Ectodermal cell (in vitro differentiated cells): ENCODE measurements around the gene KCTD5.
"Not testable (repeated sequence)": the region's sequence is repeated elsewhere in the genome, so short reads cannot be mapped to it uniquely, and the experiment has no call there.

ENCODE experiments used
- H3K27ac ChIP-seq: 2 replicates; pipeline ENCODE4 v1.7.0; 2013; ENCODE audit warnings: mild to moderate bottlenecking, low read depth, low read length; ENCODE audit not compliant: insufficient read depth, poor library complexity, severe bottlenecking
- H3K27me3 ChIP-seq: 2 replicates; pipeline ENCODE4 v1.7.0; 2013; ENCODE audit warnings: mild to moderate bottlenecking, low read length; ENCODE audit not compliant: insufficient read depth, control insufficient read depth, poor library complexity, severe bottlenecking
- H3K36me3 ChIP-seq: one replicate; pipeline ENCODE4 v1.7.0; 2013; ENCODE audit warnings: low read length; ENCODE audit not compliant: control insufficient read depth, insufficient read depth
- H3K4me1 ChIP-seq: one replicate; pipeline ENCODE4 v1.7.0; 2013; ENCODE audit warnings: low read length; ENCODE audit not compliant: control insufficient read depth, insufficient read depth
- H3K4me3 ChIP-seq: 2 replicates; pipeline ENCODE4 v1.7.0; 2013; ENCODE audit warnings: low read depth, low read length, control low read depth; ENCODE audit not compliant: insufficient read depth
- H3K9me3 ChIP-seq: 2 replicates; pipeline ENCODE4 v1.7.0; 2013; ENCODE audit warnings: mild to moderate bottlenecking, low read length, moderate library complexity; ENCODE audit not compliant: control insufficient read depth
- WGBS, 2 experiments: methylation state at CpG; one replicate each; pipeline ENCODE4 v1.1.7; 2013; ENCODE audit warnings: missing lambda C conversion rate in 2 of 2; 5-methylcytosine and 5-hydroxymethylcytosine counted together

KCTD5 gene

GRCh38 chr16:2659560-2659959 is 22.8 kb upstream of the KCTD5 start:
- not testable (repeated sequence) for H3K27ac ChIP-seq, H3K4me3 ChIP-seq, H3K4me1 ChIP-seq, H3K9me3 ChIP-seq, H3K36me3 ChIP-seq, H3K27me3 ChIP-seq
- WGBS, 2 experiments, result 90 to 93% methylated on average over 7 of the region's 8 CpGs

GRCh38 chr16:2660014-2660662 is 22.2 kb upstream of the KCTD5 start:
- not testable (repeated sequence) for H3K27ac ChIP-seq, H3K4me1 ChIP-seq, H3K27me3 ChIP-seq, H3K4me3 ChIP-seq, H3K9me3 ChIP-seq, H3K36me3 ChIP-seq
- WGBS, 2 experiments, result 93 to 94% methylated on average over 10 of the region's 11 CpGs

- H3K9me3 ChIP-seq, H3K4me1 ChIP-seq, H3K27me3 ChIP-seq, H3K27ac ChIP-seq, H3K36me3 ChIP-seq, H3K4me3 ChIP-seq: not testable (repeated sequence)
- WGBS, 2 experiments, result 44 to 47% methylated on average over 16 to 17 of the region's 21 CpGs
Observed at GRCh38 chr16:2660755-2661373, 21.5 kb upstream of the KCTD5 start.

GRCh38 chr16:2663553-2664546 is 18.5 kb upstream of the KCTD5 start:
- Histone ChIP-seq H3K27ac (no peak overlapping the region), H3K4me3 (no peak overlapping the region), H3K27me3 (no peaks in the 10 kb centered on the region), H3K9me3 (no peaks in the 10 kb centered on the region), H3K36me3 (no peaks in the 10 kb centered on the region), H3K4me1 (no peaks in the 10 kb centered on the region)
- 88 to 90% methylated on average over 23 of the region's 23 CpGs for WGBS, 2 experiments

- Histone ChIP-seq H3K4me3 (no peak overlapping the region), H3K4me1 (no peaks in the 10 kb centered on the region), H3K27ac (no peak overlapping the region), H3K27me3 (no peaks in the 10 kb centered on the region), H3K9me3 (no peaks in the 10 kb centered on the region), H3K36me3 (no peaks in the 10 kb centered on the region)
- 91 to 95% methylated on average over 9 of the region's 9 CpGs for WGBS, 2 experiments
Observed at GRCh38 chr16:2664574-2664982, 17.7 kb upstream of the KCTD5 start.

- H3K27ac ChIP-seq, H3K4me3 ChIP-seq, H3K4me1 ChIP-seq, H3K27me3 ChIP-seq, H3K36me3 ChIP-seq, H3K9me3 ChIP-seq: not testable (repeated sequence)
- WGBS, 2 experiments, result 88 to 89% methylated on average over 7 of the region's 7 CpGs
Observed at GRCh38 chr16:2666671-2667070, 15.7 kb upstream of the KCTD5 start.

- WGBS, 2 experiments, result 94 to 96% methylated on average over 9 of the region's 10 CpGs
- H3K36me3 ChIP-seq, H3K27ac ChIP-seq, H3K9me3 ChIP-seq, H3K27me3 ChIP-seq, H3K4me3 ChIP-seq, H3K4me1 ChIP-seq: not testable (repeated sequence)
Observed at GRCh38 chr16:2669587-2669986, 12.7 kb upstream of the KCTD5 start.

GRCh38 chr16:2670017-2670416 is 12.3 kb upstream of the KCTD5 start:
- 16 to 19% methylated on average over 14 of the region's 15 CpGs for WGBS, 2 experiments
- H3K36me3 ChIP-seq, H3K27me3 ChIP-seq, H3K27ac ChIP-seq, H3K9me3 ChIP-seq, H3K4me1 ChIP-seq, H3K4me3 ChIP-seq: not testable (repeated sequence)

- not testable (repeated sequence) for H3K4me1 ChIP-seq, H3K27me3 ChIP-seq, H3K9me3 ChIP-seq, H3K4me3 ChIP-seq, H3K36me3 ChIP-seq, H3K27ac ChIP-seq
- WGBS, 2 experiments, result 73 to 74% methylated on average over 10 of the region's 10 CpGs
Observed at GRCh38 chr16:2671193-2671592, 11.1 kb upstream of the KCTD5 start.

- H3K27ac ChIP-seq, result no peak overlapping the region
- H3K9me3 ChIP-seq, result no peaks in the 10 kb centered on the region
- H3K36me3 ChIP-seq, result no peaks in the 10 kb centered on the region
- no peaks in the 10 kb centered on the region for H3K4me1 ChIP-seq
- 93 to 94% methylated on average over 13 of the region's 13 CpGs for WGBS, 2 experiments
- no peak overlapping the region for H3K4me3 ChIP-seq
- no peaks in the 10 kb centered on the region for H3K27me3 ChIP-seq
Observed at GRCh38 chr16:2671741-2672140, 10.6 kb upstream of the KCTD5 start.
